OCI-LY7 (cell line): ENCODE data around the gene TTLL5. TPM values are rescaled to one million over a fixed set of nuclear protein-coding genes. Genes with fewer than 3 reads are reported as not detected.

Experiments used
- BruUV-seq: library from RNA; stranded (reverse); fragments of 400-500 nt; replicated peaks from 2 replicates; lab custom pipeline; 2021; lab: Mats Ljungman, UMichigan
- CTCF ChIA-PET: fragments of 300-600 bp; sonication (Branson Sonifier 250); formaldehyde crosslinking; loops from one replicate; lab custom pipeline; 2022; ENCODE audit warnings: antibody characterized with exemption; ENCODE audit not compliant: unreplicated experiment; lab: Charles Lee
- POLR2A ChIA-PET: fragments of 300-600 bp; sonication (Branson Sonifier 250); formaldehyde crosslinking; loops from one replicate; lab custom pipeline; 2022; ENCODE audit warnings: antibody characterized with exemption; lab: Charles Lee
- DNase-seq: peaks from one replicate; pipeline ENCODE4 v3.0.0-alpha.2; 2015; ENCODE audit warnings: low spot score
- H2AFZ ChIP-seq: fragments of 200-600 bp; sonication (generic), shearing (Covaris generic); 2 replicates; pipeline ENCODE4 v1.6.1; 2014; ENCODE audit warnings: mild to moderate bottlenecking, antibody characterized with exemption, low read length, moderate library complexity
- H3K27ac ChIP-seq: fragments of 200-600 bp; sonication (generic); 2 replicates; pipeline ENCODE4 v1.5.1; 2014; ENCODE audit warnings: mixed run types, low read depth, mild to moderate bottlenecking, moderate library complexity, low read length, inconsistent platforms; ENCODE audit not compliant: poor library complexity, severe bottlenecking
- H3K36me3 ChIP-seq: fragments of 200-600 bp; sonication (generic); 2 replicates; pipeline ENCODE4 v1.6.1; 2014; ENCODE audit warnings: mild to moderate bottlenecking, antibody characterized with exemption, low read length, moderate library complexity, mixed read lengths; ENCODE audit not compliant: insufficient read depth
- H3K4me1 ChIP-seq: fragments of 200-600 bp; sonication (generic); 2 replicates; pipeline ENCODE4 v1.5.1; 2014; ENCODE audit warnings: mild to moderate bottlenecking, low read length; ENCODE audit not compliant: insufficient read depth, poor library complexity, severe bottlenecking
- H3K4me2 ChIP-seq: fragments of 200-600 bp; sonication (generic); 2 replicates; pipeline ENCODE4 v1.6.1; 2014; ENCODE audit warnings: mild to moderate bottlenecking, low read length
- H3K4me3 ChIP-seq: fragments of 200-600 bp; sonication (generic); 2 replicates; pipeline ENCODE4 v1.5.1; 2014; ENCODE audit warnings: mild to moderate bottlenecking, low read depth, low read length; ENCODE audit not compliant: poor library complexity, severe bottlenecking
- H3K79me2 ChIP-seq: fragments of 200-600 bp; sonication (generic); 2 replicates; pipeline ENCODE4 v1.6.1; 2016; ENCODE audit warnings: low read depth, mild to moderate bottlenecking, low read length, moderate library complexity, mixed read lengths; ENCODE audit not compliant: insufficient read depth
- H3K9me2 ChIP-seq: fragments of 200-600 bp; sonication (generic); 2 replicates; pipeline ENCODE4 v1.6.1; 2016; ENCODE audit warnings: mild to moderate bottlenecking, low read length, mixed read lengths; ENCODE audit not compliant: insufficient read depth
- H3K9me3 ChIP-seq: fragments of 200-600 bp; sonication (generic); 2 replicates; pipeline ENCODE4 v1.6.1; 2014; ENCODE audit warnings: mild to moderate bottlenecking, mixed run types, low read length, mixed read lengths
- H4K20me1 ChIP-seq: fragments of 200-600 bp; sonication (generic); 2 replicates; pipeline ENCODE4 v1.6.1; 2014; ENCODE audit warnings: mild to moderate bottlenecking, antibody characterized with exemption, low read length, moderate library complexity, mixed read lengths; ENCODE audit not compliant: insufficient read depth
- EZH2phosphoT487 ChIP-seq: fragments of 200-600 bp; sonication (generic); IDR thresholded peaks from 2 replicates; pipeline ENCODE4 v1.6.1; 2018; ENCODE audit warnings: low read depth, borderline replicate concordance, mild to moderate bottlenecking, mixed run types, antibody characterized with exemption, low read length, moderate library complexity, mixed read lengths
- intact Hi-C: fragments of 100-400 bp; cut with micrococcal nuclease; formaldehyde crosslinking; loops from one replicate; pipeline ENCODE4 v1.10.0; 2022; ENCODE audit not compliant: unreplicated experiment
- total RNA-seq, 2 experiments: library from RNA; depleted of rRNA in 1 of 2; stranded (reverse); fragments of >200 nt in 1 of 2; shearing (Covaris generic) in 1 of 2; gene quantifications; 2 replicates each; pipeline ENCODE4 v1.2.3, GENCODE V29; 2014 to 2022
- TF ChIP-seq, protein P1 (sequence below): fragments of 200-600 bp; sonication (generic); conservative IDR thresholded peaks from 2 replicates; pipeline ENCODE4 v1.5.1; 2014; ENCODE audit warnings: mild to moderate bottlenecking, antibody characterized with exemption, low read length, moderate library complexity, mixed read lengths

Gene TTLL5
- total RNA-seq, 2 experiments from 2014 or later = 34.3 to 55.6 TPM

- ChIA-PET CTCF (no interaction called here), POLR2A (interaction anchor here (0.6 kb wide), 1 partner anchor 394 kb away, joined by 4 read pairs; no protein-coding TSS in a partner anchor)
- H3K9me2 ChIP-seq = no peaks in the 10 kb centered on the region
- intact Hi-C loops = no loop called here
- no peak overlapping the region for H2AFZ ChIP-seq
- peaks cover 9% of the 10 kb centered on the region; the same call in 1 of the 2 replicates for H3K9me3 ChIP-seq
- no peaks in the 10 kb centered on the region for H4K20me1 ChIP-seq
- H3K4me3 ChIP-seq = no peak overlapping the region
- H3K4me2 ChIP-seq = no peak overlapping the region
- BruUV-seq = no TSS peak
- no peak for DNase-seq
- H3K79me2 ChIP-seq = no peaks in the 10 kb centered on the region
- TF ChIP-seq, protein P1, sequence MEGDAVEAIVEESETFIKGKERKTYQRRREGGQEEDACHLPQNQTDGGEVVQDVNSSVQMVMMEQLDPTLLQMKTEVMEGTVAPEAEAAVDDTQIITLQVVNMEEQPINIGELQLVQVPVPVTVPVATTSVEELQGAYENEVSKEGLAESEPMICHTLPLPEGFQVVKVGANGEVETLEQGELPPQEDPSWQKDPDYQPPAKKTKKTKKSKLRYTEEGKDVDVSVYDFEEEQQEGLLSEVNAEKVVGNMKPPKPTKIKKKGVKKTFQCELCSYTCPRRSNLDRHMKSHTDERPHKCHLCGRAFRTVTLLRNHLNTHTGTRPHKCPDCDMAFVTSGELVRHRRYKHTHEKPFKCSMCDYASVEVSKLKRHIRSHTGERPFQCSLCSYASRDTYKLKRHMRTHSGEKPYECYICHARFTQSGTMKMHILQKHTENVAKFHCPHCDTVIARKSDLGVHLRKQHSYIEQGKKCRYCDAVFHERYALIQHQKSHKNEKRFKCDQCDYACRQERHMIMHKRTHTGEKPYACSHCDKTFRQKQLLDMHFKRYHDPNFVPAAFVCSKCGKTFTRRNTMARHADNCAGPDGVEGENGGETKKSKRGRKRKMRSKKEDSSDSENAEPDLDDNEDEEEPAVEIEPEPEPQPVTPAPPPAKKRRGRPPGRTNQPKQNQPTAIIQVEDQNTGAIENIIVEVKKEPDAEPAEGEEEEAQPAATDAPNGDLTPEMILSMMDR = no peak
- H3K36me3 ChIP-seq = peaks cover 54% of the 10 kb centered on the region
- H3K27ac ChIP-seq = no peak overlapping the region
- H3K4me1 ChIP-seq = no peaks in the 10 kb centered on the region
Observed at GRCh38 chr14:75727124-75727523, 66.1 kb downstream of the TTLL5 start.

DNA sequence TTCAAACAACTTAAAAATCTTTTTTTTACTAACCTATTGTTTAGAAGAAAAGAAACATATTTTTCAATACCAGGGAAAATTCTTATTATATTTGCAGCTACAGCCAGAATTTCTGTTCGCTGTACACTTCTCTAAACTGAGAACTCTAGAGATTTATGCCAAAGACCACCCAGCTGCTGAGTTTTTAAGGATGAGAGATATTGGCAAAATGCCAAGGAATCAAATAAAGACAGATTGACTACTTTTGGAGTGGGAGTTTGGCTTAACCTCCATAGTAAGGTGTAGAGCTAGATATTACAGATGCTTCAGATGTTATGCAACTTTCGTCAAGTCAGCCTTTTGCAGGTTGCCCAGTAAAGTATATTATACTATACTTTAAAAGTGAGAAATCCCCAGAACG is 71.8 kb downstream of the TTLL5 start:
- POLR2A ChIA-PET = no interaction called here
- no TSS peak for BruUV-seq
- intact Hi-C loops = no loop called here

GRCh38 chr14:75734854-75735253 is 73.8 kb downstream of the TTLL5 start:
- no TSS peak for BruUV-seq
- ChIA-PET POLR2A (interaction anchor here (0.7 kb wide), 2 partner anchors 28 to 306 kb away, joined by 3 to 5 read pairs; no protein-coding TSS in a partner anchor), CTCF (no interaction called here)
- Histone ChIP-seq H3K4me2 (no peak overlapping the region), H3K79me2 (no peaks in the 10 kb centered on the region), H3K4me3 (no peak overlapping the region), H3K9me3 (no peaks in the 10 kb centered on the region), H3K9me2 (no peaks in the 10 kb centered on the region), H4K20me1 (no peaks in the 10 kb centered on the region), H3K36me3 (peaks cover 52% of the 10 kb centered on the region), H3K4me1 (no peaks in the 10 kb centered on the region), H2AFZ (no peak overlapping the region), H3K27ac (no peak overlapping the region)
- TF ChIP-seq, protein P1 = no peak
- TF ChIP-seq EZH2phosphoT487 = no peak
- intact Hi-C loops = no loop called here
- no peak for DNase-seq

More for the DNA sequence above, 71.8 kb downstream of the TTLL5 start:
- Histone ChIP-seq H3K79me2 (no peaks in the 10 kb centered on the region), H3K4me3 (no peak overlapping the region), H3K9me2 (no peaks in the 10 kb centered on the region), H3K27ac (no peak overlapping the region), H3K4me2 (no peak overlapping the region), H3K4me1 (no peaks in the 10 kb centered on the region), H3K36me3 (peaks cover 51% of the 10 kb centered on the region), H4K20me1 (no peaks in the 10 kb centered on the region), H2AFZ (no peak overlapping the region), H3K9me3 (no peaks in the 10 kb centered on the region)
- DNase-seq = no peak
- CTCF ChIA-PET = no interaction called here
- TF ChIP-seq EZH2phosphoT487 = no peak
- TF ChIP-seq, protein P1 = no peak
